ENCODE results near the gene PARVB.

DNA sequence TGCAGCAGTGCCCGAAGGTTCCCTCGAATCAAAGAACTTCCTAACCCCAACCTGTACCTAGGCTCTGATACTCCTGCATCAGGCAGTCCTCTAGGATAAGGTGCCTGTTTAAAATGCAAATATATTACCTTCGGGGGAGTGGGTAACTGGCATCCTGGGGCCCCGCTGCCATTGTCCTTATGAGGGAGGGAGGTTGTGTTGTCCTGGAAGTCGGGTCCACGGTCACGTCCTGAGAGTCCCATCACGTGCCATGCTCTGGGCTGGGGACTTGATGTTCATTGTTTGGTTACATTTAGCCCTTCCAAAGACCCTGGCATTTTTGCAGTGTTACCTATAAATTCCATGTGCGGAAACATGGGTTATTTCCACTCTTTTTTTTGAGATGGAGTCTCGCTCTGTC, 67.6 kb downstream of the PARVB start:
- no peak for TF ChIP-seq POLR2A (IDR thresholded peaks at IDR 0.05; ENCODE audit: control extremely low read depth in 1 of 2, low read depth in 2 of 2, low read length in 2 of 2)
- no peak for TF ChIP-seq HDAC2 (IDR thresholded peaks at IDR 0.05; ENCODE audit: borderline replicate concordance in 1 of 2, low read depth in 2 of 2, low read length in 2 of 2)
- TF ChIP-seq, protein P1, sequence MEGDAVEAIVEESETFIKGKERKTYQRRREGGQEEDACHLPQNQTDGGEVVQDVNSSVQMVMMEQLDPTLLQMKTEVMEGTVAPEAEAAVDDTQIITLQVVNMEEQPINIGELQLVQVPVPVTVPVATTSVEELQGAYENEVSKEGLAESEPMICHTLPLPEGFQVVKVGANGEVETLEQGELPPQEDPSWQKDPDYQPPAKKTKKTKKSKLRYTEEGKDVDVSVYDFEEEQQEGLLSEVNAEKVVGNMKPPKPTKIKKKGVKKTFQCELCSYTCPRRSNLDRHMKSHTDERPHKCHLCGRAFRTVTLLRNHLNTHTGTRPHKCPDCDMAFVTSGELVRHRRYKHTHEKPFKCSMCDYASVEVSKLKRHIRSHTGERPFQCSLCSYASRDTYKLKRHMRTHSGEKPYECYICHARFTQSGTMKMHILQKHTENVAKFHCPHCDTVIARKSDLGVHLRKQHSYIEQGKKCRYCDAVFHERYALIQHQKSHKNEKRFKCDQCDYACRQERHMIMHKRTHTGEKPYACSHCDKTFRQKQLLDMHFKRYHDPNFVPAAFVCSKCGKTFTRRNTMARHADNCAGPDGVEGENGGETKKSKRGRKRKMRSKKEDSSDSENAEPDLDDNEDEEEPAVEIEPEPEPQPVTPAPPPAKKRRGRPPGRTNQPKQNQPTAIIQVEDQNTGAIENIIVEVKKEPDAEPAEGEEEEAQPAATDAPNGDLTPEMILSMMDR (IDR thresholded peaks at IDR 0.05; ENCODE audit: control extremely low read depth in 1 of 3, insufficient read depth in 1 of 3, low read depth in 1 of 3, low read length in 3 of 3): no peak
- no peak for TF ChIP-seq CHD2 (IDR thresholded peaks at IDR 0.05; ENCODE audit: low read length)
- no peak for TF ChIP-seq EZH2 (IDR thresholded peaks at IDR 0.05; ENCODE audit: low read depth, low read length, severe bottlenecking)
- TF ChIP-seq, protein P2, sequence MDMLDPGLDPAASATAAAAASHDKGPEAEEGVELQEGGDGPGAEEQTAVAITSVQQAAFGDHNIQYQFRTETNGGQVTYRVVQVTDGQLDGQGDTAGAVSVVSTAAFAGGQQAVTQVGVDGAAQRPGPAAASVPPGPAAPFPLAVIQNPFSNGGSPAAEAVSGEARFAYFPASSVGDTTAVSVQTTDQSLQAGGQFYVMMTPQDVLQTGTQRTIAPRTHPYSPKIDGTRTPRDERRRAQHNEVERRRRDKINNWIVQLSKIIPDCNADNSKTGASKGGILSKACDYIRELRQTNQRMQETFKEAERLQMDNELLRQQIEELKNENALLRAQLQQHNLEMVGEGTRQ (IDR thresholded peaks at IDR 0.05; ENCODE audit: low read length): no peak
- no peak for TF ChIP-seq RAD21 (IDR thresholded peaks at IDR 0.05 in 1 of 2, conservative IDR thresholded peaks at IDR 0.05 in 1 of 2; ENCODE audit: low read depth in 2 of 2, low read length in 2 of 2)
- TF ChIP-seq, protein P3, sequence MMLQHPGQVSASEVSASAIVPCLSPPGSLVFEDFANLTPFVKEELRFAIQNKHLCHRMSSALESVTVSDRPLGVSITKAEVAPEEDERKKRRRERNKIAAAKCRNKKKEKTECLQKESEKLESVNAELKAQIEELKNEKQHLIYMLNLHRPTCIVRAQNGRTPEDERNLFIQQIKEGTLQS (IDR thresholded peaks at IDR 0.05; ENCODE audit: insufficient read depth, low read depth, low read length): no peak
- no peak for TF ChIP-seq MAFK (IDR thresholded peaks at IDR 0.05; ENCODE audit: low read depth, low read length)
- no peak for TF ChIP-seq CEBPB (IDR thresholded peaks at IDR 0.05; ENCODE audit: low read depth, low read length)
- no peak for TF ChIP-seq EP300 (IDR thresholded peaks at IDR 0.05; ENCODE audit: borderline replicate concordance in 1 of 2, low read depth in 2 of 2, low read length in 2 of 2)
